GM23338 (cell line): ENCODE results near the gene DLL4. TPM values are rescaled to one million over a fixed set of nuclear protein-coding genes. Genes with fewer than 3 reads are reported as not detected.

Source experiments
- ATAC-seq: fragments of 200-7000 bp; cut with Tn5 transposase; 3 replicates; pipeline ENCODE4 v1.9.1; 2020
- DNase-seq: peaks from one replicate; pipeline ENCODE4 v3.0.0-alpha.2; 2015; ENCODE audit warnings: low spot score
- H2AFZ ChIP-seq: fragments of 200-600 bp; sonication (generic); 2 replicates; pipeline ENCODE4 v1.8.0; 2016; ENCODE audit warnings: antibody characterized with exemption, mild to moderate bottlenecking, moderate library complexity
- H3F3A ChIP-seq: fragments of 200-600 bp; sonication (generic); replicated peaks from 2 replicates; pipeline ENCODE4 v1.8.0; 2017; ENCODE audit warnings: antibody characterized with exemption, mixed run types, low read depth
- H3K27ac ChIP-seq: fragments of 200-600 bp; sonication (generic); 2 replicates; pipeline ENCODE4 v1.6.1; 2016; ENCODE audit warnings: low read depth
- H3K27me3 ChIP-seq: fragments of 200-600 bp; sonication (generic); 2 replicates; pipeline ENCODE4 v1.8.0; 2016; ENCODE audit warnings: mild to moderate bottlenecking, mixed run types, moderate library complexity; ENCODE audit not compliant: insufficient read depth
- H3K36me3 ChIP-seq: fragments of 200-600 bp; sonication (generic); 2 replicates; pipeline ENCODE4 v1.8.0; 2016; ENCODE audit warnings: mild to moderate bottlenecking; ENCODE audit not compliant: insufficient read depth
- H3K4me1 ChIP-seq: fragments of 200-600 bp; sonication (generic); 2 replicates; pipeline ENCODE4 v1.8.0; 2016; ENCODE audit warnings: mild to moderate bottlenecking, moderate library complexity; ENCODE audit not compliant: insufficient read depth
- H3K4me2 ChIP-seq: fragments of 200-600 bp; sonication (generic); 2 replicates; pipeline ENCODE4 v1.7.1; 2017; ENCODE audit warnings: mixed run types
- H3K4me3 ChIP-seq: fragments of 200-600 bp; sonication (generic); 2 replicates; pipeline ENCODE4 v1.6.1; 2016; ENCODE audit warnings: mixed run types
- H3K79me2 ChIP-seq: fragments of 200-600 bp; sonication (generic); replicated peaks from 2 replicates; pipeline ENCODE4 v1.8.0; 2017; ENCODE audit warnings: mild to moderate bottlenecking; ENCODE audit not compliant: insufficient read depth
- H3K9me2 ChIP-seq: fragments of 200-600 bp; sonication (generic); 2 replicates; pipeline ENCODE4 v1.8.0; 2017; ENCODE audit not compliant: insufficient read depth
- H4K20me1 ChIP-seq: fragments of 200-600 bp; sonication (generic); replicated peaks from 2 replicates; pipeline ENCODE4 v1.8.0; 2017; ENCODE audit warnings: mild to moderate bottlenecking; ENCODE audit not compliant: insufficient read depth
- H3K27ac Mint-ChIP-seq: 2 replicates; pipeline ENCODE4 v1.8.0; 2020; ENCODE audit warnings: inconsistent platforms, mild to moderate bottlenecking, moderate library complexity, mixed read lengths
- H3K27me3 Mint-ChIP-seq: 3 replicates; pipeline ENCODE4 v1.8.0; 2022; ENCODE audit warnings: low read depth, mild to moderate bottlenecking, moderate library complexity, mixed read lengths, inconsistent platforms; ENCODE audit not compliant: insufficient read depth, poor library complexity
- H3K36me3 Mint-ChIP-seq: 3 replicates; pipeline ENCODE4 v1.8.0; 2021; ENCODE audit warnings: low read depth, mild to moderate bottlenecking, inconsistent platforms, moderate library complexity, mixed read lengths
- H3K4me1 Mint-ChIP-seq: 3 replicates; pipeline ENCODE4 v1.8.0; 2020; ENCODE audit warnings: mild to moderate bottlenecking, inconsistent platforms, mixed read lengths
- H3K4me3 Mint-ChIP-seq: 3 replicates; pipeline ENCODE4 v1.8.0; 2021; ENCODE audit warnings: moderate library complexity, mild to moderate bottlenecking, inconsistent platforms, mixed read lengths
- H3K9me3 Mint-ChIP-seq: 3 replicates; pipeline ENCODE4 v1.8.0; 2020; ENCODE audit warnings: moderate library complexity, mild to moderate bottlenecking, inconsistent platforms, mixed read lengths
- CREB1 ChIP-seq: fragments of 250-450 bp; sonication (Bioruptor Pico); IDR thresholded peaks from 2 replicates; pipeline ENCODE4 v1.5.0; 2020; ENCODE audit warnings: low read depth, mild to moderate bottlenecking, moderate library complexity
- POLR2AphosphoS5 ChIP-seq: IDR thresholded peaks from 2 replicates; pipeline ENCODE4 v1.6.1; 2016; ENCODE audit warnings: antibody characterized with exemption, low read depth
- STAT1 ChIP-seq: IDR thresholded peaks from one replicate; pipeline ENCODE4 v1.6.1; 2016; ENCODE audit warnings: antibody characterized with exemption; ENCODE audit not compliant: unreplicated experiment
- ZNF462 ChIP-seq: fragments of 250-450 bp; sonication (Bioruptor Pico); IDR thresholded peaks from 2 replicates; pipeline ENCODE4 v1.5.0; 2020; ENCODE audit warnings: mild to moderate bottlenecking, moderate library complexity
- polyA plus RNA-seq: library from polyadenylated mRNA; unstranded; fragments of >200 nt; fragmentation: Nextera tagmentation; extraction: Ambion mirVana; gene quantifications from 2 replicates; pipeline ENCODE4 v1.2.1, GENCODE V29; 2016
- total RNA-seq: library from RNA; depleted of rRNA; stranded (reverse); fragments of >200 nt; shearing (Covaris generic); gene quantifications from 2 replicates; pipeline ENCODE4 v1.2.3, GENCODE V29; 2014

The DLL4 gene
- total and polyA plus RNA-seq, 2 experiments from 2014 or later: 0.31 to 0.99 TPM

GRCh38 chr15:40957581-40958051 is 28.5 kb downstream of the DLL4 start:
- no peaks in the 10 kb centered on the region; the same call in 1 of the 2 replicates for H4K20me1 ChIP-seq

GRCh38 chr15:40958146-40958545 is 29.0 kb downstream of the DLL4 start:
- Mint-ChIP-seq H3K9me3 (no peaks in the 10 kb centered on the region; the same call in none of the 3 replicates), H3K27me3 (peaks cover 43% of the 10 kb centered on the region), H3K4me1 (peaks cover 50% of the 10 kb centered on the region), H3K4me3 (no peak overlapping the region; the same call in 2 of the 3 replicates), H3K36me3 (peaks cover 57% of the 10 kb centered on the region), H3K27ac (peak overlapping the region; percentile 84)
- DNase-seq: peak; percentile 40
- Histone ChIP-seq H4K20me1 (no peaks in the 10 kb centered on the region; the same call in 1 of the 2 replicates), H3K27ac (peak overlapping the region; percentile 72; the same call in 1 of the 2 replicates), H3K4me1 (peaks cover 22% of the 10 kb centered on the region), H3K79me2 (peaks cover 31% of the 10 kb centered on the region), H2AFZ (no peak overlapping the region), H3K4me2 (no peak overlapping the region), H3K4me3 (no peak overlapping the region), H3K27me3 (no peaks in the 10 kb centered on the region), H3K9me2 (no peaks in the 10 kb centered on the region), H3F3A (peaks cover 26% of the 10 kb centered on the region), H3K36me3 (peaks cover 7% of the 10 kb centered on the region)
- no peak for ATAC-seq
- TF ChIP-seq STAT1: no peak
- peak; percentile 4; the same call in 1 of the 2 replicates for TF ChIP-seq POLR2AphosphoS5
- no peak for TF ChIP-seq ZNF462 (CRISPR knock-in tag)

More at GRCh38 chr15:40957581-40958051, 28.5 kb downstream of the DLL4 start:
- Histone ChIP-seq H3F3A (peaks cover 26% of the 10 kb centered on the region), H3K4me3 (no peak overlapping the region), H3K79me2 (peaks cover 31% of the 10 kb centered on the region), H2AFZ (no peak overlapping the region), H3K9me2 (no peaks in the 10 kb centered on the region), H3K27ac (peak overlapping the region; percentile 69; the same call in 1 of the 2 replicates), H3K27me3 (no peaks in the 10 kb centered on the region), H3K36me3 (peaks cover 7% of the 10 kb centered on the region), H3K4me1 (peaks cover 22% of the 10 kb centered on the region), H3K4me2 (no peak overlapping the region)
- Mint-ChIP-seq H3K36me3 (peaks cover 54% of the 10 kb centered on the region), H3K4me3 (peak overlapping the region; percentile 46; the same call in 1 of the 3 replicates), H3K27ac (peak overlapping the region; percentile 89; the same call in 1 of the 2 replicates), H3K27me3 (peaks cover 47% of the 10 kb centered on the region), H3K4me1 (peaks cover 52% of the 10 kb centered on the region), H3K9me3 (no peaks in the 10 kb centered on the region; the same call in none of the 3 replicates)
- no peak for ATAC-seq
- no peak for DNase-seq
- TF ChIP-seq CREB1 (no peak), POLR2AphosphoS5 (peak; percentile 33)
